Activated CD8-positive, alpha-beta memory T cell treated with anti-CD3 and anti-CD28 coated beads, Interleukin-2, amount 50 U/mL, for 48 hours (primary cell): ENCODE results near the gene ZHX3.

Experiments used
- DNase-seq: peaks from one replicate; pipeline ENCODE4 v3.0.0-alpha.2; 2020

ZHX3 gene

GRCh38 chr20:41168281-41169161, 149.0 kb downstream of the ZHX3 start:
- peak; percentile 48 for DNase-seq

GRCh38 chr20:41167481-41168253, 149.9 kb downstream of the ZHX3 start:
- DNase-seq: no peak

GRCh38 chr20:41167118-41167470, 150.4 kb downstream of the ZHX3 start:
- no peak for DNase-seq

GRCh38 chr20:41166201-41167117, 151.1 kb downstream of the ZHX3 start:
- DNase-seq: no peak

GRCh38 chr20:41165001-41165882, 152.3 kb downstream of the ZHX3 start:
- DNase-seq: no peak

GRCh38 chr20:41163821-41164220, 153.7 kb downstream of the ZHX3 start:
- no peak for DNase-seq

GRCh38 chr20:41162396-41162795, 155.1 kb downstream of the ZHX3 start:
- no peak for DNase-seq

GRCh38 chr20:41161886-41162285, 155.6 kb downstream of the ZHX3 start:
- no peak for DNase-seq

GRCh38 chr20:41160686-41161085, 156.8 kb downstream of the ZHX3 start:
- DNase-seq: no peak

GRCh38 chr20:41159547-41159946, 158.0 kb downstream of the ZHX3 start:
- no peak for DNase-seq

GRCh38 chr20:41158082-41158625, 159.4 kb downstream of the ZHX3 start:
- no peak for DNase-seq

GRCh38 chr20:41155261-41155660, 162.3 kb downstream of the ZHX3 start:
- DNase-seq: no peak

- no peak for DNase-seq
These were observed 162.9 kb downstream of the ZHX3 start for GRCh38 chr20:41154436-41155176.

GRCh38 chr20:41152108-41152757, 165.3 kb downstream of the ZHX3 start:
- no peak for DNase-seq

- DNase-seq: no peak
These were observed 166.2 kb downstream of the ZHX3 start for GRCh38 chr20:41151134-41151869.

GRCh38 chr20:41150664-41151063, 166.9 kb downstream of the ZHX3 start:
- DNase-seq: no peak

- DNase-seq: no peak
These were observed 168.6 kb downstream of the ZHX3 start for GRCh38 chr20:41148942-41149341.

- no peak for DNase-seq
These were observed 169.8 kb downstream of the ZHX3 start for GRCh38 chr20:41147767-41148191.

GRCh38 chr20:41145821-41146620, 171.5 kb downstream of the ZHX3 start:
- DNase-seq: no peak
